Effector memory CD8-positive, alpha-beta T cell (primary cell): ENCODE results near the gene IL1RN.

Experiments used
- ATAC-seq: fragments of 150-1000 bp; cut with Tn5 transposase; replicated peaks from 2 replicates; pipeline ENCODE4 v1.10.0; 2021; ENCODE audit warnings: mild to moderate bottlenecking, moderate library complexity
- DNase-seq, 3 experiments: peaks; one replicate each; pipeline ENCODE4 v3.0.0; 2021
- H3K27ac Mint-ChIP-seq, 2 donors: one replicate each; pipeline ENCODE4 v1.8.0; 2022; ENCODE audit warnings: mild to moderate bottlenecking in 2 of 2, mixed read lengths in 2 of 2, moderate library complexity in 2 of 2
- H3K27me3 Mint-ChIP-seq, 2 donors: one replicate each; pipeline ENCODE4 v1.8.0; 2022; ENCODE audit warnings: mixed read lengths in 2 of 2
- H3K36me3 Mint-ChIP-seq: one replicate; pipeline ENCODE4 v1.8.0; 2022; ENCODE audit warnings: mild to moderate bottlenecking, moderate library complexity, mixed read lengths; ENCODE audit not compliant: insufficient read depth
- H3K4me1 Mint-ChIP-seq, 2 donors: one replicate each; pipeline ENCODE4 v1.8.0; 2022; ENCODE audit warnings: low read depth in 2 of 2, mixed read lengths in 2 of 2
- H3K4me3 Mint-ChIP-seq, 2 donors: one replicate each; pipeline ENCODE4 v1.8.0; 2022; ENCODE audit warnings: mild to moderate bottlenecking in 2 of 2, mixed read lengths in 2 of 2, moderate library complexity in 2 of 2
- H3K9me3 Mint-ChIP-seq, 2 donors: one replicate each; pipeline ENCODE4 v1.8.0; 2022; ENCODE audit warnings: mixed read lengths in 2 of 2
- total RNA-seq, 9 experiments: gene quantifications; one replicate each; lab custom pipeline; 2026; lab: John Stamatoyannopoulos, UW

The IL1RN gene, protein sequence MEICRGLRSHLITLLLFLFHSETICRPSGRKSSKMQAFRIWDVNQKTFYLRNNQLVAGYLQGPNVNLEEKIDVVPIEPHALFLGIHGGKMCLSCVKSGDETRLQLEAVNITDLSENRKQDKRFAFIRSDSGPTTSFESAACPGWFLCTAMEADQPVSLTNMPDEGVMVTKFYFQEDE
- 0 to 2.7 (median 0.11) reads per million in 9 experiments for total RNA-seq

DNA sequence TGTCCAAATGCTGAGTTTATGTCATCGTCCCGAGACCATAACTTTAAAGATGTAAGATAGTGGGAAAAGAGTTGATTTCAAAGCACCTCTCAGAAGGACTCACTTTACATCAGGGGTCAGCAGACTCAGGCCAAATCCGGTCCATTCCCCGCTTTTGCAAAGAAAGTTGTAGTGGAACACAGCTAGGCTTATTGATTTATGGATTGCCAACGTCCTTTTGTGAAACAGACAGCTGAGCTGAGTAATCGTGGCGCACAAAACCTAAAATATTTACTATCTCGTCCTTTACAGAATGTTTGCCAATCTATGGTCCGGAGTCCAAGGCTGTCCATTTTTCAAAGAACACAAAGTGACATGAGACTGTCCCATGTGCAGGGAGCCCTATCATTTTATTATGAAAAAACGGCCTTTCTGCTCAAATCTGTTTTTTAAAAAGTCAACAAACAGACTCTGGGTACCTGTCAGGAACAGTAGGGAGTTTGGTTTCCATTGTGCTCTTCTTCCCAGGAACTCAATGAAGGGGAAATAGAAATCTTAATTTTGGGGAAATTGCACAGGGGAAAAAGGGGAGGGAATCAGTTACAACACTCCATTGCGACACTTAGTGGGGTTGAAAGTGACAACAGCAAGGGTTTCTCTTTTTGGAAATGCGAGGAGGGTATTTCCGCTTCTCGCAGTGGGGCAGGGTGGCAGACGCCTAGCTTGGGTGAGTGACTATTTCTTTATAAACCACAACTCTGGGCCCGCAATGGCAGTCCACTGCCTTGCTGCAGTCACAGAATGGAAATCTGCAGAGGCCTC lies at the start of gene IL1RN:
Gene IL1RN (plus strand): TSS at position 754 of the 801 bp plus-strand sequence. CDS start 27 bp downstream, at position 781.
- ATAC-seq (peak; percentile 61), DNase-seq (peak in 1 of 3 experiments; percentile 12)
- Mint-ChIP-seq H3K4me1 (peaks cover 8 to 15% of the 10 kb centered on the region in 2 donors), H3K9me3 (no peaks in the 10 kb centered on the region), H3K27me3 (peaks cover 0 to 13% of the 10 kb centered on the region in 2 donors), H3K36me3 (no peaks in the 10 kb centered on the region), H3K27ac (peak within 1 kb of the TSS; percentile 26 to 51), H3K4me3 (peak within 1 kb of the TSS in 1 of 2 donors; percentile 12)

DNA sequence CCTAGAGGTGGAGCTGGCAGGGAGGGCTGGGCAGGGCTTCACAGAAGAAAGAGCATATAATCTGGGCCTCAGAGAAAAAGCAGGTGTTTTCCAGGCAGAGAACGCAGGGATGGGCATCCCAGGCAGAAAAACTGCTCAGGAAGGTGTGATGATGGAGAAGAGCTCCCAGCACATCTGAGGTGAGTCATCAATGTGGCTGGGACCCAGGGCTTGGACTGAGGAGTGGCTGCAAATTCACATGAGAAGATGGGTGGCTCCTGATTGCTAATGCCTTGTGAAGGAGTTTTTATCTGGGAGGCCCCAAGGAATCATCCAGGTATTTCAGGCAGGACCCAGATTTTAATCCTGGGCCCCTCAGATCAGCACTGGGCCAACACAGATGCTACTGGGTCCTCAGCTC lies 49.5 kb upstream of the IL1RN start:
- no peak for ATAC-seq
- Mint-ChIP-seq H3K27ac (no peak overlapping the region), H3K27me3 (peaks cover 12 to 70% of the 10 kb centered on the region in 2 donors)

DNA sequence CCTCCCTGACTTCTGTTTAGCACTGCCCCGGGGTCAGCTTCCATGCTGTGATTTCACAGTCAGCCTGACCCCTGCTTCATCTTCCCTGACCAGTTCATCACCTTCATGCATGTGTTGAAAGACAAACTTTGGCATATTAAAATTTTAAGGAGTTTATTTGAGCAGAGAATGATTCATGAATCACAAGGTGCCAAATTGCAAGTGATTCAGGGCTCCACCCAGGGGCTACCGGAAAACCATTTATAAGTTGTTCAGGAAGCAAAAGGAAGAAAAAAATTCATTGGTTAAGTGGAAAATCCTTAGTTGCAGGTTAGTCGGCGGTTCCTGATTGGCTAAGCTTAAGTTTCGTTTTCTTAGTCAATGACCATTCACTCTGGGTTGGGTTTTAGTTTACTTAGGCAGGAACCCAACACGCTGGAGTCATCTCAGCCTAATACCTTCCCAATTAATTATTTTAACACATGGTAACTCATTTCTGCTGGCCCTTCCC lies 49.0 kb upstream of the IL1RN start:
- H3K36me3 Mint-ChIP-seq: no peaks in the 10 kb centered on the region
- no peak overlapping the region for H3K4me3 Mint-ChIP-seq
- peaks cover 8 to 9% of the 10 kb centered on the region in 2 donors for H3K4me1 Mint-ChIP-seq
- H3K27me3 Mint-ChIP-seq: peaks cover 12 to 70% of the 10 kb centered on the region in 2 donors
- ATAC-seq (no peak), DNase-seq (no peak)
- no peak overlapping the region for H3K27ac Mint-ChIP-seq
- no peaks in the 10 kb centered on the region for H3K9me3 Mint-ChIP-seq

More for the DNA sequence above, 49.5 kb upstream of the IL1RN start:
- H3K36me3 Mint-ChIP-seq: no peaks in the 10 kb centered on the region
- DNase-seq: no peak
- H3K4me3 Mint-ChIP-seq: no peak overlapping the region
- H3K9me3 Mint-ChIP-seq: no peaks in the 10 kb centered on the region
- H3K4me1 Mint-ChIP-seq: peaks cover 8 to 9% of the 10 kb centered on the region in 2 donors

DNA sequence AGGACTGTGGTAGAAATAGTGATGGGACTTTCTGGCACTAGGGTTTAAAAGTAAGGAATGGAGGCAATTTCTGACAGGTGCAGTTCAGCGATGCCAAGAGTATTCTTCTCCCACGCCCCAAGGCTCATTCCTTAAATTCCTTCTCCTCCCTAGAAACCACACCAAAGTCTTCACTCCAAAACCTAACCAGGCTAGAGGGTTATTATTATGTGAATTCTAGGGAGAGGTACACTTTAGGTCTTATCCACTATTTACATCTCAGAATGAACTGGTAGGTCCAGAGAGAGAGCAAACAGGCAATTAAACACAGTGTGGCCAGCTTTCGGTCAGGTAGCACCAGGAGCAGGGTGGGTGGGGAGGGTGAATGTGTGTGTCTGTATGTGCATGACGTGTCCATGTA lies 48.3 kb upstream of the IL1RN start:
- Mint-ChIP-seq H3K27me3 (peaks cover 12 to 69% of the 10 kb centered on the region in 2 donors), H3K4me1 (peaks cover 8 to 9% of the 10 kb centered on the region in 2 donors), H3K36me3 (no peaks in the 10 kb centered on the region), H3K9me3 (no peaks in the 10 kb centered on the region), H3K27ac (no peak overlapping the region), H3K4me3 (no peak overlapping the region)
- ATAC-seq (no peak), DNase-seq (no peak)

DNA sequence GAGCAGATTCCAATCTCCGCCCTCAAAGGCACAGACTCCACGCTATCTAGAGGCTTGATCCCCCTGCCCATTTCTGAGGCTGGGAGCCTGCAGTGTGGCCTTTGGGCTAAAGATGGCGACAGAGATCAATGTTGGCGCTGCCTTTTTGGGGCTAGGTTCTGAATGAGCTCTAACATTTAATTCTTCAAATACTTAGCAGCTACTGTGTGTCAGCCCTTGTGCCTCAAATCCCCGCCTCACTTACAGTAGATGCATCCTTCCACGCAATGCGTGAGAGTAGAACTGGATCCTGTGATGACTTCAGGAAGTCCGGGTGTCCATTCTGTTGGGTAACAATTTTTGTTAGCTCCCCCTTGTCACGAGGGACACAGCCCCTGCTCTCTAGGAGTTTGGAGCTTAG lies 47.3 kb upstream of the IL1RN start:
- peak; percentile 33 for ATAC-seq
- H3K27ac Mint-ChIP-seq: no peak overlapping the region

DNA sequence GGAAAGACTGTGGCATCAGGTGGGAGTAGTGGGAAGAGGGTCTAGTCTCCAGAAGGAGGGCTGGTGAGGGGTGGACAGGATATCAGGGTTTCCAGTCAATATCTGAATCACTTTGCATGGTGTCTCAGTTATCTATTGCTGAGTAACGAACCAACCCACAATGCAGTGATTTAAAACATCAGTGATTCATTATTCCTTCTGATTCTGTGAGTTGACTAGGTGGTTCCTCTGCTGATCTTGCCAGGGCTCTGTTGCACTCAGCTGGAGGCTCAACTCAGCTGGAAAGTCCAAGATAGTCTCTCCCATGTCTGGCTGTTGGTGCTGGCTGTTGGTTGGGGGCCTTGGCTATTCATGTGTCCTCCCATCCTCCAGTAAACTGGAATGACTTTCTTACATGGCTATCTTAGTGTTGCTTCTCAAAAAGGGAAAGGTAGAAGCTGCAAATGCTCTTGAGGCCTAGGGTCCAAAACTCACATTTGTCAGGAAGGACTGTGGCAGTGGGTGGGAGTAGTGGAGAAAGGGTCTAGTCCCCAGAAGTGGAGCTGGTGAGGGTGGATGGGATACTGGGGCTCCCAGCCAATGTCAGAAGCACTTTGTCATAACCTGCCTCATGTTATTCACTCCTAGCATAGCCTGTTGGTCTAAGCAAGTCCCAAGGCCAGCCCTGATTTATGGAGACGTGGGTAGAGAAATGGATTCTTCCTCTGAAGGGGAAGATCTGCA lies 45.7 kb upstream of the IL1RN start:
- H3K9me3 Mint-ChIP-seq: no peaks in the 10 kb centered on the region
- no peak for ATAC-seq
- H3K27me3 Mint-ChIP-seq: peaks cover 19 to 50% of the 10 kb centered on the region in 2 donors
- no peak for DNase-seq
- H3K4me3 Mint-ChIP-seq: no peak overlapping the region
- H3K4me1 Mint-ChIP-seq: no peaks in the 10 kb centered on the region
- no peaks in the 10 kb centered on the region for H3K36me3 Mint-ChIP-seq
- no peak overlapping the region for H3K27ac Mint-ChIP-seq

More for the DNA sequence above, 47.3 kb upstream of the IL1RN start:
- Mint-ChIP-seq H3K9me3 (no peaks in the 10 kb centered on the region), H3K36me3 (no peaks in the 10 kb centered on the region), H3K4me1 (peaks cover 2 to 3% of the 10 kb centered on the region in 2 donors), H3K4me3 (no peak overlapping the region), H3K27me3 (peaks cover 13 to 59% of the 10 kb centered on the region in 2 donors)
- peak in 2 of 3 experiments; percentile 6 to 32 for DNase-seq

DNA sequence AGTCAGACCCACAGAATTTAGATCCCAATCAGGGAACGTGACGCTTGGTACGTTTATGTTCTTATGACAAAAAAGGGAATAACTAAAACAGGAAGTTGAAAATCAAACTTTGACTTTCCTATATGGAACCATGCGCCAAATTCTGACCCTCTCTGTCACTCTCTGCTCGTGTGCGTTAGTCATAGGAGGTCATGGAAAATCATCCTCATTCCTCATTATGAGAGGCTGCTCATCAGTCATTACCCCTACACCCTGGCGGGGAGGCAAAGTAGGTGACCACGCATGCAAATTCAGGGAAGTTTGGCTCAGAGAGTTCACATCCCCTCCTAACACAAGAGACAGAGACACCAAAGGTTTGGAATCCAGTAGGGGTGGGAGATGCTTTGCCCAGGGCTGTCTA lies 44.1 kb upstream of the IL1RN start:
- Mint-ChIP-seq H3K27ac (no peak overlapping the region), H3K27me3 (peaks cover 19 to 34% of the 10 kb centered on the region in 2 donors), H3K4me1 (no peaks in the 10 kb centered on the region), H3K4me3 (no peak overlapping the region), H3K36me3 (no peaks in the 10 kb centered on the region), H3K9me3 (no peaks in the 10 kb centered on the region)
- DNase-seq (no peak), ATAC-seq (no peak)

DNA sequence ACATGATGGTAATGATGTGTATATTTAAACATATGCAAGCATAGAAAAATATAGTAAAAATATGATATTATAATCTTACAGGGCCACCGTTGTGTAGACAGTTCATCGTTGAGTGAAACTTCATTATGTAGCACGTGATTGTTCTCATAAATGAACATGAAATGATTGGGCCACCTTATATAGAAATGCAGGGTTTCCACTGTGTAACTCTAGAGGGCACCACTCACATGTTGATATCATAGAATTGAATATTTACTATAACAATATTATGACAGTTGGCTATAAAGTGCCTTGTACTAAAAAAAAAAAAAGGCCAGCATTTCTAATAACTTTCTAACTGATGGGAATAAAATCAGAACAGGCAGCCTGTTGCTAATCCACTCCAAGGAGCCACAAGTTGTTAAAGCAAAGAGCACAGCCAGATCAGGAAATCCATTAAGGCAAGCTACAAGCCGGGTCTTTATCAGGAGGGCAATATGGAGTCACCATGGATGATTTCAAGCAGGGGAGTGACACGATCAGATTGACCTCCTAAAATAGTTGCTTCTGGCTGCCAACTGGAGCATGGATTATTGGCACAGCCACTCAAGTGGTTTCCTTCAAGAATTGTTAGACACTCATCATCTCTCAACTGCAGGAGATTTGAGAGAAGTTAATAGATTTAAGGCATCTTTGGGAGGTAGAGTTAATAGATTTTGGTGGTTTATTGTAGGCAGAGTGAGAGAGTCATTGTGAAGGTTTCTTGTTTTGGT lies 43.0 kb upstream of the IL1RN start:
- H3K4me3 Mint-ChIP-seq: no peak overlapping the region
- H3K9me3 Mint-ChIP-seq: no peaks in the 10 kb centered on the region
- H3K4me1 Mint-ChIP-seq: no peaks in the 10 kb centered on the region
- DNase-seq (no peak), ATAC-seq (peak; percentile 39)
- no peaks in the 10 kb centered on the region for H3K36me3 Mint-ChIP-seq
- H3K27ac Mint-ChIP-seq: no peak overlapping the region
- peaks cover 19 to 30% of the 10 kb centered on the region in 2 donors for H3K27me3 Mint-ChIP-seq

DNA sequence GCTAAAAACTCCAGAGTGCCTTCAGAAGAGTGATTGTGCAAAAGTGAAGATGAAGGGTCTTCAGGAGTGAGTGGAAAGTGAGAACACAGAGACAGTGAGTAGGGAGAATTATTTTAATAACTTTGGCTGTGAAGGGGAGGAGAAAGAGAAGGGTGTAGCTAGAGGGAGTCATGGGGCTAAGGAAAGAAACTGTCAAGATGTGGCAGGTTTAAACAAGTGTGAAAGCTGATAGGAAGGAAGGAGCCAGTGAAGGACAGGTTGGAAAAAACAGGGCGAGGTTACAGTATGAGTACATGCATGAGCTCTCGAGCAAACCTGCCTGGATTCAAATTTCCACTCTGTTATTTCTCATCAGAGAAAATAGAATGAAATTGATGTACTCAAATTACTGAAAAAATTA lies 41.9 kb upstream of the IL1RN start:
- H3K36me3 Mint-ChIP-seq: no peaks in the 10 kb centered on the region
- ATAC-seq (no peak), DNase-seq (no peak)
- no peaks in the 10 kb centered on the region for H3K4me1 Mint-ChIP-seq
- peaks cover 19% of the 10 kb centered on the region in 2 donors for H3K27me3 Mint-ChIP-seq
- no peak overlapping the region for H3K27ac Mint-ChIP-seq
- no peak overlapping the region for H3K4me3 Mint-ChIP-seq
- H3K9me3 Mint-ChIP-seq: no peaks in the 10 kb centered on the region

DNA sequence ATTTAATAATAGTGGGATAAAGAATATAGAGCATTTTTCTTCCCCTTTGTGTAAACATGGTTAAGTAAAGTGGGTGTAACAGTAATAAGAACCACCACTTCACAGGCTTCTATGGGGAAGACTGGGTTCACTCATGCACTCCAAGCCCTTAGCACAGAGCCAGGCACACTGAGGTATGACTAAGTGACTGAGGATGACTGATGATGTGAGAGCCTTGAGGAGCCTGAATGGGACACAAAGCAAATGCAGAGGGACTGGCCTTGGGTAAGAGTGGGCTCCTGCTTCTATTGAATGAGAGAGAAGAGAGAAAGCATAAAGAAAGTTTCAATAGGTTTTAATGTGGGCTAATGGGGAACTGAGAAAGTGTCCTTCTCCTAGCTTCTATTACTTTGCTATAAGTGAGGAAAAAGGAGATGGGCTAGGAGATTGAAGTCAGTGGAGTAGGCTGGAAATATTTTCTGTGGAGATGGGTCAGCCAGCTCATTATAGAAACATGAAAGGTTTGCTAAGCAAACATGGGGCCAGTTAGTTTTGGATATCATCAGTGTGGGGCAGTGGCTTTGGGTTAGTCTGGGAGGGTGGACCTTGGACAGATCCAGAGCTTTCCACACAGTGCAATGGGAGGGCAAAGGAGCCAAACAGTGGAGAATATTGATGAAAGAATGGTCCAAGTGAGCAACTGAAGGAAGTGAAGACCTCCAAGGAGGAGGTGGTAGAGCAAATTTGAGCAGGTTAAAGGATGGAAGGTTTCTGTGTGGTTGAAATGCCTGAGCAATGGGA lies 39.0 kb upstream of the IL1RN start:
- no peak for ATAC-seq
- Mint-ChIP-seq H3K36me3 (no peaks in the 10 kb centered on the region), H3K9me3 (no peaks in the 10 kb centered on the region), H3K27me3 (peaks cover 6 to 13% of the 10 kb centered on the region in 2 donors), H3K27ac (no peak overlapping the region), H3K4me1 (no peaks in the 10 kb centered on the region), H3K4me3 (no peak overlapping the region)
- no peak for DNase-seq

DNA sequence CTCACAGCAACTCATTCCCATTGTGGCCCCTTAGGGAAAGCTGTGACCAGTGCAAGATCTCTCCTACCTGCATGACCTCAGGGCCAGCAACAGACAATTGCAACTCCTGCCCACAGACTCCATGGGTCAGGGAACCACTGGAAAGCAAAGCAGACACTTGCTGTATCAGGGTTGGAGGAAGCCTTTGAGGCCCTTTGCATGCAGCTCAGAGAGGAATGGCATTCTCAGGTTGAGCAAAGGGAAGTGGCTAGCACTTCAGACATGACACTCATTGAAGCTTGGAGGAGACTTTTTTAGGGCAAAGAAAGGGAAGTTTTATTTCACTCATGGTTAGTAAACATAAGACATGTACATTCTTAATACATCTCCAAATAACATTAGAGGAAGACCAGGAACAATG lies 37.5 kb upstream of the IL1RN start:
- Mint-ChIP-seq H3K27me3 (peaks cover 8 to 10% of the 10 kb centered on the region in 2 donors), H3K36me3 (no peaks in the 10 kb centered on the region), H3K4me3 (no peak overlapping the region), H3K27ac (no peak overlapping the region), H3K9me3 (no peaks in the 10 kb centered on the region), H3K4me1 (no peaks in the 10 kb centered on the region)
- no peak for DNase-seq
- ATAC-seq: no peak

DNA sequence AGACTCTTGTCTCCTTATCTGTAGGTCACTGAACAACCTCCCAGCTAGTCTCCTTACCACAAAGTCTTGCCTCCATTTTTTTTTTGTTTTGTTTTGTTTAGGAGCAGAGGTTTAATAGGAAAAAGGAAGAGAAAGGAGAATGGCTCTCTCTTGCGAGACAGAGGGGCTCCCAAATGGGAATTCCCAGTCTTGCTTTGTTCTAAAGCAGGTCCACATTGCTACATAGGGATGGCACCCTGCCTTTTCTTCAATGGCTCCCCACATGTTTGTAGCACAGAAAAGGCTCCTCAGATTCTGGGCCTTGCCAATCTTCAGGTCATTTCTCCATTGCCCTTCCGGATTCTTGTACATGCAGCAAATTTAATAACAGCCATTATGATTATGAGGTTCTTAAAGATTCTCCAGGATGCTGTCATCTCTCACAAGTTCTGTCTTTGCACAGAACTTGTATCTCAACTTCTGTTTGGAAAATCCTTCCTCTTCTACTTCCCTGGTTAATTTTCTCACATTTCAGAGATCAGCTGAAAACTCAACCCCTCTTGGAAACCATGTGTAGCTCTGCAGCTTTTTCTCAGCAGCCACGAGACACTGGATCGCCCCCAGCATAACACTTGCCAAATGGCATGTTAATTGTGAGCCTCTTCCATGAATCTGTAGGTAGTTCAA lies 36.0 kb upstream of the IL1RN start:
- ATAC-seq (no peak), DNase-seq (no peak)
- peaks cover 7 to 9% of the 10 kb centered on the region in 2 donors for H3K27me3 Mint-ChIP-seq
- H3K27ac Mint-ChIP-seq: no peak overlapping the region
- no peaks in the 10 kb centered on the region for H3K4me1 Mint-ChIP-seq
- H3K36me3 Mint-ChIP-seq: no peaks in the 10 kb centered on the region
- no peaks in the 10 kb centered on the region for H3K9me3 Mint-ChIP-seq
- H3K4me3 Mint-ChIP-seq: no peak overlapping the region
